CD1c-positive myeloid dendritic cell (primary cell): Measurements from ENCODE around the gene SYNJ1.
"Not testable (repeated sequence)": the region's sequence is repeated elsewhere in the genome, so short reads cannot be mapped to it uniquely, and the experiment has no call there.

ENCODE experiments used
- DNase-seq: peaks from one replicate; pipeline ENCODE4 v3.0.0-alpha.2; 2016; ENCODE audit errors: extremely low spot score

SYNJ1 gene

DNA sequence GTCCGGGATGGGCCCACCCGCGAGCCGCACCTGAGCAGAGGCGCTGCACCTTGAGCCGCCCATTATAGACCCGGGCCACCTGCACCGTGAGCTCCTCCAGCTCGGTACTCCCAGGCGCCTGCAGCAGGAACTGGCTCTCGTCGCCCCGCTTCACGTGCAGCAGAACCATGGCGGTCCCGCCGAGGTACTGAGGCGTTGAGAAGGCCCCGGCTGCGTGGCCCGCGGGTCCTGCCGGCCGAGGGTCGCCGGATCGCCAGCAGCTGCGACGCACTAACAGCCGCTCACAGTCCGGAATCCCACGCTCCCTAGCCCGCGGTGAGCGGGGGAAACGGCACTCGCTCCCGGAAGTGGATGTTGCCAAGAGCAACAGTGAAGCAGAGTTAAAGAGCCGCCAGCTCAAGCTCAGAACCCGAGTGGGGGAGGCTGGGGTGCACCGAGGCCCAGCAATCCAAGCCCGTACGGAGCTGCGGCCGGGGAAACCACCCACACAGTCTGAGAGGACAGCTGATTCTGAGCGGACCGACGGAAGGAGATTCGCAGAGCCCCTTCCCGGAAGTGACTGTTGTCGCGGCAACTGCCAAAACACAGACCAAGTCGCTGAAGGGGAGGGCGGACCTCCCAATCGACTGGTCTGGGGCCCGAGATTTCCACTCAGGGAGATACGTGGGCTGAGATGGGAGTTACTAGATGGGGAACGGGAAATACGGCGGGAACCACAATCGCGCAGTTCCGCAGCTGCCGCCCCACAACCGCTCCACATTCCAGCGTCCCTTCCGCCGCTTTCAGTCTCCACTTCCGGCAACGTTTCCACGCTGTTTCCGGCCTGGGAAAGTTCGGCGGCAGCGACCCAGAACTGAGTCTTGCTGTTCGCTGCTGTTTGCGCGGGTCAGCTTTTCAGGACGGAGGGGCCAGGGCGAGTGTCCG is 115.5 kb downstream of the SYNJ1 start, which contains the start of gene CFAP298:
Gene CFAP298, minus strand, starts transcription at position 303 of the 924 bp plus-strand sequence. Its CDS starts 134 bp downstream, at position 169.
- DNase-seq = peak; percentile 95

DNA sequence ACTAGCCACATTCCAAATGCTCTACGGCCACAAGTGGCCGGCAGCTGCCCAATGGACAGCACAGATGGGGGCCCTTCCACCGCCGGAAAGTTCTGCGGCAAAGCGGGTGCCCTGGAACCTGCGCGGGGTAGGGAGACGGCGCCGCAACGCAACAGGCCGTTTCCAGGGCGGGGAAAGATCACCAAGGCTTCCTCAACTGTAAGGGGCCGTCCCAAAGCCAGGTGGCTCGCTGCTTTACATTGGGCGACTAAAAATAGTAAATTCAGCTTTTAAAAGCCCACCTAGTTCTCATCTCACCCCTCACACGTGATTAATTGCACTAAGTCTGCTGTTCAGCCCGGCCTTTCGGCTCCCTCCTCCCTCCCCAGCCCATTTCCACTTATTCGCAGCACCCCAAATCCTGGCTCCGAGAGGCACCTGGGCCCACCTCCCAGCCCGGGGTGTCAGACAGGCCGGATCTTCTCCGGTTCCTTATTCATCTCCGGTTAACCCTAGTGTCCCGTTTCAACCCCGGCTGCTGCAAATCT is 116.3 kb downstream of the SYNJ1 start:
- DNase-seq = peak; percentile 13

DNA sequence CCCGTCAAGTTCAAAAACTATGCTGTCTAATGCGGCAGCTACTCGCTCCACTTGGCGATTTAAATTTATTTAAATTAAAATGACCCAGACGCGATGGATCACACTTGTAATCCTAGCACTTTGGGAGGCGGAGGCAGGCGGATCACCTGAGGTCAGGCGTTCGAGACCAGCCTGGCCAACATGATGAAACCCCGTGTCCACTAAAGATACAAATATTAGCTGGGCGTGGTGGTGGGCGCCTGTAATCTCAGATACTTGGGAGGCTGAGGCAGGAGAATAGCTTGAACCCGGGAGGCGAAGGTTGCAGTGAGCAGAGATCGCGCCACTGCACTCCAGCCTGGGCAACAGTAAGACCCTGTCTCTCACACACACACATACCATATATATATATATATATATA is 116.9 kb downstream of the SYNJ1 start:
- DNase-seq = not testable (repeated sequence)

DNA sequence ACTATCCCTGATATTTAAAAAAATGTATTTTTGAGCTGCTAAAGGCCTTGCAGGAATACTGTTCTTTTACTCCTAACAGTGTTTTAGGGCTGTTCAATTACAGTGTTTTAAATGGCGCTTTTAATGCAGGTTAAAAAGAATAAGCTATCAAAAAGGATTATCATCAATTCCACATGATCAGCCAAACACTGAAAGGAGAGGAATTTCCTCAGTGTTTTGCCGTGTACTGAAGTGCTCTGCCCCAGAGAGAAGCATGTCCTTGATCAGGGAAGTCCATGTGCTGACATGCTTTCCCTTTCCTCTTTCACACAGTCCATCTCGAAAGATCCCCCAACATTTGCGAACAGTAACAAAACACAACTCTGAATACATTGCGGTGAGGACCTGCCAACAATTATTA is 119.0 kb downstream of the SYNJ1 start:
- no peak for DNase-seq

DNA sequence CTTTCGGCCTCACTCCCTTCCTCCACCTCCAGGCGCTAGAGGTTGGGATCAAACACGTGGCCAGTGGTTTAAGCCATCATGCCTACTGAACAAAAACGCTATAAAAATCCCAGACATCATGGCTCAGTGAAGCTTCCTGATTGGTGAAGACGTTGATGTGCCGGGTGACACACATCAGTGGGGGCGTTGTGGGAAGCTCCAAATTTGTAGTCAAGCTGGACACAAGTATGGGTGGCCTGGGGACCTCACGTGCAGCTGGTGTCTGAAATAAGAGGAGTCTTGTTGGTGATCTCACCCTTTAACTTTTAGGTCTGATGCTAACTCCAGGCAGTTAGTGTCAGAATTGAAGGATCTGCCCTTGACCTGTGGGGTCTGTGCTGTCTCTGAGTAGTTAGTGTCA is 122.3 kb downstream of the SYNJ1 start:
- no peak for DNase-seq

DNA sequence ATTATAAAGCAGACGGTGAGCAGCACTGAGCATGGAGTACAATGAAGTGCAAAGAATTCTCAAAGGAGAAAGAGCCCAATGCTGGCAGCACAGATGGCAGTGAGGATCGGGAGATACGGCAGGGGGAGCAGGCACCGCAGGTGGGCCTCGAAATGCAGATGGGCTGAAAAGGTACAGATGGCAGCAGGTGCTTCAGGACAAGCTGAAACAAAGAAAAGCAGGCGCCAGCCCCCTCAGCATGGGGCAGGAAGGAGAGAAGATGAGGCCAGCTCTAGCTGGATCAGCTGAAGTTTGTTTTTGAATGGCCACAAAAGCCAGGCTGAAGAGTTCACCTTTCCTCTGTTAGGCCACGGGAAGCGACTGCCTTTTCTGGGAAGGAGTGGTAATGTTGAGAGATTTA is 123.3 kb downstream of the SYNJ1 start:
- no peak for DNase-seq

DNA sequence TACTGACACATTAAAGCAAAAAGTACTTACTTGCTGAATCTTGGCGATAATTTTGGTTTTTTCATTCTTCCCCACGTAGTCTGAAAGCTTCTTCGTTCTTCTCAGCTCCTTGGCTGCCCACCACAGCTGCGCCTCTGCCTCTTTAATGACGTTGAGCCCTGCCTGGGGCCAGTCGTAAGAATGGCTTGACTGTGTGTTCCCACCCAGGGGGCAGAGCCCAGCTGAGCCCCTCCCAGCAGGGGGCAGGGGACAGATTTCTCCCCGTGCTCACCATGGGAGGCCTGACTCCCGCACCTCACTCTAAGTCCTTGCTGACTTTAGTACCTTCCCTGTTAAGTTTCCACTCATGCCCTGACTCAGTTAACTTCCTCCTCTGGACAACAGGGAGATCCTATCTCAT is 124.7 kb downstream of the SYNJ1 start:
- DNase-seq = no peak

DNA sequence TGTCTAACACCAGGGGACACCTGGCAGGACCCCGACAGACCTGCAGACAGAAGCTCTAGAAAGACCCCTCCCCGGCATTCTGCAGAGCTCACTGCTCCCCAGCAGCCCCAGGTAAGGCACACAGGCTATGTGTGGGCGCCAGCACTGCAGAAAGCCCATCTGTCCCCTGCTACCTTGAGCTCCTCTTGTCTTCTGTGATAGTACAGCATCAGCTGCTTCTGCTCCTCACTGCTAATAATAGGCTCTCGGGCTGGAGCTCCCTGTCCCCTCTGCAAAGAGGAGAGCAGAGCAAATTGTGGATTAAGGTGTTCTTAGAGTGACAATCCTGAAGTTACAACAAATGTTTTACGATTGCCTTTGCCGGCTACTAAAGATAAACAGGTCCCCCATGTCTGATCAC is 125.7 kb downstream of the SYNJ1 start:
- DNase-seq = no peak

DNA sequence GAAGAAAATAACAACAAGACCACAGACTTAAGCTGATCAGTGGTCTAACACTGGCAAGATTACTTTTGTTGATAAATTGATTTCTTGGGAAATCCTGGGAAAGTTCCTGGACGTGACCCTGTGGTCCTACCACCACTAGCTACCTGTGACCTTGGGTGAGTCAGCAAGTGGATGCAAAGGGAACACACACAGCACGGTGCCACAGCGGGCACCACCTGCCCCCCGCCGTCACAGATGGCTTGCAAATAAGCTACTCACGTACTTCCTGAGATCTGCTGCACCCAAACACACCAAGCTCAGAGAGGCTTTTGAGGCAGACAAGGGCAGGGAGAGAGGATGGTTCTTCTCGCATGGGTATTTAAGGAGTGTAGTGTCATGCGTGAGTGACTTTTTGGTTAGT is 128.3 kb downstream of the SYNJ1 start:
- DNase-seq = no peak

DNA sequence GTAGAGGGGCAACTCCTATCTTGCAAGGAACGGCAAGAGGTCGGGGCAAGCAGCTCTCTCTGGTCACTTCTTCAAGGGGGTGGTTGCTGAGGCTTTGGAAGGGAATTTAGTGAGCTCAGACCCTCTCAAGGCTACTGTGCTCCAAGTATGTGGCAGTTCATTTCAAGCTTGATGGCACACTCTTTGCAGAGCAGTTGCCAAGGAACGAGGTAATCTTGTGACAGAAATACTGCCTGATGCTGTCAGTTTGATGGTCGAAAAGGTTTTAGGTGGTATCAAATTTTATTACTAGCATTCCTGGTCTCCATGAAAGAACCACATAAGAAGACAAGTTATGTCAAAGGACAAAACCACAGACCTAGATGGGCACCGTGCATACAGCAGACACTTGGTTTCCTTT is 128.7 kb downstream of the SYNJ1 start:
- DNase-seq = no peak

DNA sequence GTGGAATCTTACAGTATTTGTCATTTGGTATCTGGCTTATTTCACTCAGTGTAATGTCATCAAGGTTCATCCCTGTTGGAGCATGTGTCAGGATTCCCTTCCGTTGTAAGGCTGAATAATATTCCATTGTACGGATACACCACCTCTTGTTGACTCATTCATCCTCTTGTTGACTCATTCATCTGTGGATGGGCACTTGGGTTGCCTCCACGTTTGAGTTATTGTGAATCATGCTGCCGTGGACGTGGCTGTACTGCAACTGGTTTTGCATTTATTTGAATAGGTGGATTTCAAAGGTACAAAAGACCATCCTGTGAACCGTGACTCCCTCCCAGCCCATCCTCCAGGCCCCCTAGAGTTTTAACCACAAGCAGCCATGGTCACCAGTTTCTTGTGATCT is 130.6 kb downstream of the SYNJ1 start:
- no peak for DNase-seq

DNA sequence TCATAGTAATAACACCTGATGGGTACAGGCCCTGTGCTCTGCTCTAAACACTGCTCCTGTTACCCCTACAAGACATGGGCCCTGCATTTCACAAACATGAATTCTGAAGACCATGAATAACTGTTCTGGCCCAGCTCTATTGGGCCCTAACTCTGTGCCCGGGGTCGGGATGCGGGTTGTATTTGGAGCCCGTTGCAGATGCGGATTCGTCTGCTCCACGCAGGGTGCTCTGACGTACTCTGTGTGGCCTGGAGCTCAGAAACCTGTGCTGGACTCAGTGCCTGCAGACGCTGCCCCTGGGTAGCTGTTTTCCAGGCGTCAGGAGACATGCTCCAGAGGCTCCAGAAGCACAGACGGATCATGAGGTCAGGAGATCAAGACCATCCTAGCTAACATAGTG is 132.4 kb downstream of the SYNJ1 start:
- DNase-seq = no peak

DNA sequence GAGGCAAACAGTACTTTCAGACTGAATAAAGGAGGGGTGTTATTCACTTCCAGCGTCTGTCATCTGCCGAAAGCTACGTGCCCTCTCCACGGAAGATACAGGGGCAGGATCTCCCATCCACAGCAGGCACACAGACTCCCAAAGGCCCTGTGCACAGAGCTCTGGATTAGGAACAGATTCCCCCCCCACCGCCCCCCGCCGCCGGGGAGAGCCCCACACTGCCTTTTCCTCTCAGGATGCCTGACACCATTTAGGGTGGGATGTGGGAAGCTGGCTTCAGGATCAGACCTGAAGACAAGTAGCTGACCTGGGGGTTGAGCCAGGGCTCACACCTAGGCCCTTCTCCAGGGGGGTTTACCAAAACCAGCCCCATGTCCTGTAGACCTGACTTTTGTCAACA is 134.1 kb downstream of the SYNJ1 start:
- DNase-seq = no peak

DNA sequence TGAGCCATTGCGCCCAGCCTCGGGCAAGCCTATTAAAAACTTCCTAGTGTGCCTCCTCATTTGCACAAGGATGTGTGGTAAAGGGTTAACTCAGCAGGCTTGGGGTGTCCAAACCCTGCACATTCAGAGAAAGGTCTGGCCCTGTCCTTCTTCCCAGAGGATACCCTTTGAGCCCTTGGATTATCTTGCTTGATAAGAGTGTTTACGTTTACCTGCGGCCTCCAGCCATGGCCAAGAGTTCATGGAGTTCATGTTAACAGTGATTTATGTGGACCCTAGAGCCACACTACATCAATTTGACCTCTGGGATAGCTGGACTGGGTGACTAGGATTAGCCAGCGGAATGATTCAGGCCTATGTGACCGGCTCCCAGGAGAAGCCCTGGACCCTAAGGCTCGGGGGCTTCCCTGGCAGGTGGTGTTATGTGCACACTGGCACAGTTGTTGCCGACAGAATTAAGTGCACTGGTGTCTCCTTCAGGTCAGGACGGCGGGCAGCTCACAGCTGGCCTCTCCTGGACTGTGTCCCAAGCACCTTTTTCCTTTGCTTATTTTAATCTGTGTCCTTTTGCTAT is 134.8 kb downstream of the SYNJ1 start:
- no peak for DNase-seq

DNA sequence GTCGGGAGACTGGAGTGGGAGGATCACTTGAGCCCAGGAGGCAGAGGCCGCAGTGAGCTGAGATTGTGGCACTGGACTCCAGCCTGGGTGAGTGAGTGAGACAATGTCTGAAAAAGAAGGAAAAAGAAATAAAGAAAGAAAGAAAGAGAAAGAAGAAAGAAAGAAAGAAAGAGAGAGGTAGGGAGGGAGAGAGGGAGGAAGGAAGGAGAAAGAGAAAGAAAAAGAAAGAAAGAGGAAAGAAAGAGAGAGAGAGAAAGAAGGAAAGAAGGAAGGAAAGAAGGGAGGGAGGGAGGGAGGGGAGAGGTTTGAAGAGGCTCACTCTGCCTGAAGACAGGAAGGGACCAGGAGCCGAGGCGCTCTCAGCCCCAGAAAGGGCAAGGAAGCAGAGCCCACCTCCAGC is 137.7 kb downstream of the SYNJ1 start:
- DNase-seq = no peak

DNA sequence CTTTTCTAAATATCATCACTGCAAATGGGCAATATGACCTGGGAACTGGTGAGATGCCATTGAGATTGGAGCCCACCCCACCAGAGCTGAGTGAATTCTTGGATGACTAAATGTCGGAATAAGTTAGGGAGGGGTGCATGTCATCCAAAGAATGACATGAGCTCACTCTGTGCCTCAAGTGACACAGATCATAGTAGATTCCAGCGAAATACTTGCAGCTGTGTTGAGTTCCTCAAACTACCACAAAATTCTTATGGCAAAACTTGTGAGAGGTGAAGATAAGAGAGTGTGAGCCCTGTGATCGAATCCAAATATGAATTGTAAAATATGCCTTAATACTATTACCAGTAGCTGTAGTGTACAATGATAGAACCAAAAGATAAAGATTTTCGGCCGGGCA is 140.2 kb downstream of the SYNJ1 start:
- no peak for DNase-seq

DNA sequence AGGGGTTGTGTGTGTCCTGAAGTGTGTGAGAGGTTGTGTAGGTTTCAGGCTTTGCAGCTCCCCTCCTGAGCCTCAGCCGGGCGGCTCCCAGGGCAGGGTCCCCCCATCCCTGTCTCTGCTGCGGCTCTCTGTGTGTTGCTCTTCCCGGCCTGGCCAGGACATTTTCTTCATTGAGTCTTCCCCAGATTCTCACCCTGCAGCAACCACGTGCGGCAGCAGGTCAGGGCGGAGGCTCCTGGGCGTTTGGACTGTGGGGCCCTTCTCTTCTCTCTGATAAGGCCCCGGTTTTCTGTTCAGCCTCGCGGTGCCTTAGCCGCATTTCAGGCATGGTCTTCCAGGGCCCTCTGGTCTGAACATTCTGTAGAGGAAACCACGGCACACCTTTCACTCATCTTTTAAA is 140.7 kb downstream of the SYNJ1 start:
- no peak for DNase-seq

DNA sequence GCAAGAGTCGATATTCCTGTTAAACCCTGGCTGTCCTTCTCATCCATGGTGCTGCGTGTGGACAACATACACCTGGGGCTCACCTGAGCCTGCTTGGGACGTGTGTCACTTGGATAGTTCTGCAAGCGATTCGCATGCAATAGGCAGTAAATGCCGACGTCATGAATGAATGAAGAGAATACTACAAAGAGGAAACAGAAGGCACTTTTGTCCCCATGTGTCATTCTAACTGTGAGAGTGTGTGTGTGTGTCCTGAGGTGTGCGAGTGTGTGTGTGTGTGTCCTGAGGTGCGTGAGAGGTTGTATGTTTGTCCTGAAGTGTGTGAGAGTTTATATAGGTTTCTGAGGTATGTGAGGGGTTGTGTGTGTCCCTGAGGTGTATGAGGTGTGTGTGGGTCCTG is 141.8 kb downstream of the SYNJ1 start:
- no peak for DNase-seq

DNA sequence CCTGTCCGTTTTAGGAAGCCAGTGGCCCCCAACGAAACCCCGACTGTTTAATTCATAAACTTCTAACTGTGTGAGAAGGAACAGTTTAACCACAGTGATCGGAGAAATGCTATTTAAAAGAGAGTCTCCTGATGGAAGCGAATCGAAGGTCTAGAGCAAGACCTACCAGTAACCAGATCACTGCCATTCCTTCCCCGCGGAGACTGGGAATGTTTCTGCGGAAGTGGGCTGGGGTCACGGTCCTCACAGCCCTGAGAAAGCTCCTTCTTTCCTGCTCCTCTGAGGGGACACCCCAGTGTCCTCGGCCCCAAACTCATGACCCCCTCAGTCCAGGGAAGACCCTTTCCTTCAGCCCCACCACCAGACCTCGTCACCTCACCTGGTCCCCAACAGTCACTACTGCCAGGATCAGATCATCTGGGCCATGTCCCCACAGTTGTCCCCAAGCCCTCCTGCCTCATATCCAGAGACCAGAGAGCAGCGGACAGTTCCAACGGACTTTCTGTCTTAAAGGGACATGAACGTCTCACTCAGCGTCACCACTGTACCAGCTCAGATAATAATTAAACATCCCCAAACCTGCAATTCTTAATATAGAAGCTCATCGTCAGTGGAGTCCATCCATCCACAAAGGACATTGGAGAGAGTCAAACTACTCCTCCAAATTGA is 142.6 kb downstream of the SYNJ1 start, which contains the start of gene TCP10L:
Gene TCP10L, minus strand, starts transcription at position 482 of the 669 bp plus-strand sequence. CDS start 1,219 bp downstream, outside the sequence.
- DNase-seq = no peak

DNA sequence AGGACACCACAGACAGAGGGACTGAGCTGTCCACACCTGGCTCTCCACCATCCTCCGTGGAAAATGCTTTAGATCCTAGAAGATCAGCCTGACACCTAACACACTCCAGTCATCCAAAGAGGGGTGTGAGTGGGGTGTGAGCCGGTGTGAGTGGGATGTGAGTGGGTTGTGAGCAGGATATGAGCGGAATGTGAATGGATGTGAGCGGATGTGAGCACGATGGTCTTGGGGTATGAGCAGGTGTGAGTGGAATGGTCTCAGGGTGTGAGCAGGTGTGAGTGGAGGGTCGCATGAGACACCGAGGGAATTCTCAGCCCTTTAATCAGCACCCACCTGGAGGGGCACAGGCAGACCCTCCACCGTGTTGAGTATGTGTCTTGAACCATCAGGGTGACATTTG is 143.3 kb downstream of the SYNJ1 start:
- no peak for DNase-seq

DNA sequence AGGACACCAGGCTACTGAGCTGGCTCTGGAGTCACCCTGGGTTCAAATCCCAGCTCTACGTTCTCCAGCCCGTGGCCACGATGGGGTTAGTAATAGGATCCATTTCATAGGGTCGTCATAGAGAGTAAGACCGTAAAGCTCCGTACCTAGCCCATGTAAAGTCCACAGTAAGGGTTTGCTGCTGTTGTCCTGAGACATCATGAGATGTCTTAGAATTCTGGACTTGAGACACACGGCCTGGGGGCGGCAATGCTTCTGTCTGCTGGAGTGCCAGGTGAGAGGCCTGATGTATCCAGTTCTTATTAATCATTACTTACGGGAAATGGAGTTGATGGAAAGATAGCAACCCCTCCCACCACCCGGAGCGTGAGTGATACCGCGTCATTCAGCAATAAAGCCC is 146.1 kb downstream of the SYNJ1 start:
- DNase-seq = no peak

DNA sequence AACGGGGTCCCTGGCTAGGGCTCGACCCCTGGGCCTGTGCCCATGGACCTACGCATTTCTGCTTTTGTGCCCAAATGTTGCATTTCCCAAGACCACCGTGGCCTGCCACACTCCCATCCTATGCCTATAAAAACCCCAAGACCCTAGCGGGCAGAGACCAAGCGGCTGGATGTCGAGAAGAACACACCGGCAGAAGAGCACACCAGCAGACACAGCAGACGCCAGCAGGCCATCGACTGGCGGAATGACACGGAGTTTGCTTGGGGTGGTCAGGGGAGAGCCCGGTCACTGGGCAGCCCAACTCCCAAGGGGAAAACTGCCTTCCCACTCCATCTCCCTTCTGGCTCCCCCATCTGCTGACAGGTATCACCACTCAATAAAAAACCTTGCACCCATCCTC is 146.9 kb downstream of the SYNJ1 start:
- no peak for DNase-seq
